GM12892 (cell line): ENCODE results near the gene KRTAP4-2.

Experiments
- POLR2A ChIP-seq: IDR thresholded peaks from 2 replicates; pipeline ENCODE4 v1.6.1; 2011; ENCODE audit warnings: low read depth, low read length, control low read depth
- POLR2AphosphoS5 ChIP-seq: IDR thresholded peaks from 2 replicates; pipeline ENCODE4 v1.6.1; 2011; ENCODE audit warnings: low read depth, low read length, control low read depth
- TAF1 ChIP-seq: IDR thresholded peaks from 2 replicates; pipeline ENCODE4 v1.6.1; 2011; ENCODE audit warnings: low read depth, mild to moderate bottlenecking, control low read depth, low read length, borderline replicate concordance

DNA sequence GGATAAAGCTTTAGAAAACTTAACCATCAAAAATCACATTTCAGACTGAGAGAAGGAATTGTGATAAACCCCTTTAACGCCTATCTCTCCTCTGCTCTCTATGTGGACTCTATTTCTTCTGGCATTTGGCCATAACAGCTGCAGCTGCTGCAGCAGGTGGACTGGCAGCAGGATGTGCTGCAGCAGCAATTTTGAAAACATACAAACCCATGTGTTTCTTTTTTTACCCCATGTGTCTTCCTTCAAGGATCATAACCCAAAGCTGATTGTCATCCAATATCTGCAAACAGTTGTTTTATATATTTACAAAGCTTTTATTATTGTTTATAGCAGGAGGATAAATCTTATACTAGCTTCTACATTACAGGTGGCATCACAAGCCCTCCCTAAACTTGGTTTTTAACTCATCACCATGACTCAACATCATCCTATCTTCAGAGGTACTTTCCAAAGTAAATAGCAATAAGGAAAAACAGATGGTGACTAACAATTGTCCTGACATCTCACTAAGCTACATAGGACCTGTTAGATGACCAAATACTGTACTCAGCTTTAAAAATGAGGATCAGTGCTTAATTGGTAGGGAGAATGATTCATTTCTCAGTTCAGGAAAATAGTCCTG is 33.9 kb upstream of the KRTAP4-2 start:
- TF ChIP-seq POLR2AphosphoS5 (no peak), POLR2A (no peak), TAF1 (no peak)
